GM18870 (cell line): ENCODE measurements around the gene HNRNPLL.

Source experiments
- ATAC-seq: cut with Tn5 transposase; IDR thresholded peaks from one replicate; pipeline ENCODE4 v1.9.1; 2021; ENCODE audit warnings: moderate library complexity; ENCODE audit not compliant: unreplicated experiment

Gene HNRNPLL

DNA sequence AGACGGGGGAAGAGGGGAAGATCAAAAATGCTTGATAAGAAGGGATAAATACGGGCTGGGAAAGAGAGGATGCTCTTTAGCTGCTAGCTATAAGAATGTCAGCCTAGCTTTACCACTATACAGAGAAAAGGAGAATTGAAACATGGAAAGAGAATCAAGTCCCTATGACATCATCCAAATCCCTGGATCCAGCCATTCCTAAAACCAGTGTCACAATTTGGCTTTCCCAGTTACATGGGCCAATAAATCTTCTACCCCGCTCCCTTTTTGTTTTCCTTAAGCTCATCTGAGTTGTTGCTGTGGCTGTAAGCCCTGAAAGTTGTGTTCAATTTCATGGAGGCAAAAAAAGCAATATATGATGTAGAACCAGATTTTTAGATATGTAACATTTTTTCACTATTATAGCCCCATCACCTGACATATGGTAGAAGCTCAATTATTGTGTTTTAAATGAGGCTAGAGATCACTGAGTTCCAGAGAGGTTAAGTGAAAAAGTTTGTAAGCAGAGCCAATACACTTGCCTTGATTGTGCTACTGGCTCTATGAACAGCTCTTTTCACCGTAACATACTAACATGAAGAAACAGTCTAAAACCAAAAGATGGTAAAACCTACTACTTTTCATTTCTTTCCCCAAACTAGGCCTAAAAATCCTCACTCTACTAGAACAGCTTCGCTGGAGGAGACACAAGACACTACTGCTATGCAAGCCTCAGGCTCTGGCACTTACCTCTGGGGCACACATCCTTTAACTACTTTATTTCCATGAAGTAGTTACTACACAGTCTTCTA, 4.3 kb downstream of the HNRNPLL start:
- ATAC-seq: no peak

DNA sequence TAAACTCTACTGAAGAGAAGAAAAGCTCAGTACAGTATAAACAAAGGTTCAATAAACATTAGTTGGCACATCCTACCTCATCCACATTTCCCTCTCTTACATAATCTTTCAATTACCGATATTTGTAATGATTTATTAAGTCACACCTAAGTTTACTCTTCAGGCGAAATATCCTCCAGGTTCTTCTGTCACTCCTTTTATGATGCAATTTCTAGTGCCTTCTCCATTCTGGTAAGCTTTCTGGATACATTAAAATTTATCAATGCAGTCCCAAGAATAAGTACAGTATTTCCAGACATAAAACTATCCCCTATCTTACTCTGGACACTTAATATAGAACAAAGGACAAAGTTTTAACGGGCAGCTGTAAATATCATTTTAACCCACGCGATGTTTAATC, 5.6 kb downstream of the HNRNPLL start:
- no peak for ATAC-seq

DNA sequence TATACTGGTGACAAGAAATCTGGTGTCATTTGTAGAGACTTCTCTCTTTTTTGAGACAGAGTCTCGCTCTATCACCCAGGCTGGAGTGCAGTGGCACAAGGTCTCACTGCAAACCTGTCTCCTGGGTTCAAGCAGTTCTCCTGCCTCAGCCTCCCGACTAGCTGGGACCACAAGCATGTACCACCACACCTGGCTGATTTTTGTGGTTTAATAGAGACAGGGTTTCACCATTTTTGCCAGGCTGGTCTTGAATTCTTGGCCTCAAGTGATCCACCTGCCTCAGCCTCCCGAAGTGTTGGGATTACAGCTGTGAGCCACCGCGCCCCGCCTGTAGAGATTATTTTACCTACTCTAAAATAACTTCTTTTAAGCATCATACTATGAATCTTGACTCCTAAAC, 6.5 kb downstream of the HNRNPLL start:
- ATAC-seq: no peak

DNA sequence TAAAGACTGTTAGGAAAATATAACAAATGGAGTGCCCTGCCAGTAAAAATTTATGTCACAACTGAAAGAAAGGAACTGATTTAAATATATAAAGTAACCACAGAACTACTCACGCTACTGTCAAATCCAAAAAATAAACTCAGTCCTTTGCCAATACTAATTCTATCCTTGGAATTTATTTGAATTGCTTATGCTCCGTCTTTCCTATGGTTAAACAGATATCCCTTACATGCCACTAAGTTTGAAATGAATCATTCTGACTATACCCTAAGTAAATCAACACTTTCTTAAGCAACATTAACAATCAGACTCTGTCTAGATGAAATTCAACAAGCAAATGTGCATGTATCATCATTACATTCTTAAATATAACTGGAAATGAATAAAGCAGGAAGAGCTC, 9.8 kb downstream of the HNRNPLL start:
- ATAC-seq: no peak

GRCh38 chr2:38591152-38591551, 11.6 kb downstream of the HNRNPLL start:
- no peak for ATAC-seq

GRCh38 chr2:38590053-38590452, 12.7 kb downstream of the HNRNPLL start:
- ATAC-seq: no peak

GRCh38 chr2:38586931-38587330, 15.8 kb downstream of the HNRNPLL start:
- ATAC-seq: no peak

GRCh38 chr2:38584881-38585280, 17.8 kb downstream of the HNRNPLL start:
- no peak for ATAC-seq

GRCh38 chr2:38583994-38584393, 18.7 kb downstream of the HNRNPLL start:
- ATAC-seq: no peak

GRCh38 chr2:38583524-38583923, 19.2 kb downstream of the HNRNPLL start:
- ATAC-seq: no peak

- ATAC-seq: no peak
Measured at GRCh38 chr2:38581193-38582147, 21.3 kb downstream of the HNRNPLL start.

GRCh38 chr2:38580115-38580636, 22.6 kb downstream of the HNRNPLL start:
- no peak for ATAC-seq

DNA sequence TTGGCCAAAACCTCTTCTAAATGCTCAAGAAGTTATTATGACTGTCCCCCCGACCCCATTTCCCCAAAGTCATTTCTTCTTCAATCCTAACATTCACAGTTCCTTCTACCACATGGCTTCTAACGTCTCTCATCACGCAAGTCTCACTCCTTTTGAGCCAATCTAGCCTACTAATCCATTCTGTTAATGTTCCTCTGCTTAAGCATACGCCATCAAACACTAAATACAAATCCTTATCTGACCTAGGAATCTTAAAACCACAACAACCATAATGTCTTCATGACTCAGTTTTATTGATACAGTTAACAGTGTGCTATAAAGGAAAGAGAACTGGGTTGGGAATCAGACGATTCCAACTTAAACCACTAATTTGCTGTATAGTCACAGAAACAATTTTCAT, 23.9 kb downstream of the HNRNPLL start:
- no peak for ATAC-seq

- no peak for ATAC-seq
Measured at GRCh38 chr2:38574278-38574677, 28.4 kb downstream of the HNRNPLL start.

- no peak for ATAC-seq
Measured at GRCh38 chr2:38572167-38572566, 30.6 kb downstream of the HNRNPLL start.

DNA sequence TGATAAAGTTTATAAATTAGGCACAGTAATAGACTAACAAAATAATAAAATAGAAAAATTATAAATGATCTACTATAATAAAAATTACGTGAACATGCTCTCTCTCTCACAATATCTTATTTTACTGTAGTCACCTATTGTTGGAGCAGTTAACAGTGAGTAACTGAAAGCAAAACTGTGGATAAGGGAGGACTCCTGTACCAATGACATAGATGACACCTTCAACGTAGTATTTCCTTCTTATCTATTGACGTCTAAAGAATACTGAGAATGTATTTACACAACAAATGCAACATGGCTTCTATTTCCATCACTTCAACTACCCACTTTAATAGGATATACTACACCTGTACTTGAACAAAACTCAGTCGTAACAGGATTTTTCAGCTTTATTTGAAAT, 31.5 kb downstream of the HNRNPLL start:
- ATAC-seq: no peak

DNA sequence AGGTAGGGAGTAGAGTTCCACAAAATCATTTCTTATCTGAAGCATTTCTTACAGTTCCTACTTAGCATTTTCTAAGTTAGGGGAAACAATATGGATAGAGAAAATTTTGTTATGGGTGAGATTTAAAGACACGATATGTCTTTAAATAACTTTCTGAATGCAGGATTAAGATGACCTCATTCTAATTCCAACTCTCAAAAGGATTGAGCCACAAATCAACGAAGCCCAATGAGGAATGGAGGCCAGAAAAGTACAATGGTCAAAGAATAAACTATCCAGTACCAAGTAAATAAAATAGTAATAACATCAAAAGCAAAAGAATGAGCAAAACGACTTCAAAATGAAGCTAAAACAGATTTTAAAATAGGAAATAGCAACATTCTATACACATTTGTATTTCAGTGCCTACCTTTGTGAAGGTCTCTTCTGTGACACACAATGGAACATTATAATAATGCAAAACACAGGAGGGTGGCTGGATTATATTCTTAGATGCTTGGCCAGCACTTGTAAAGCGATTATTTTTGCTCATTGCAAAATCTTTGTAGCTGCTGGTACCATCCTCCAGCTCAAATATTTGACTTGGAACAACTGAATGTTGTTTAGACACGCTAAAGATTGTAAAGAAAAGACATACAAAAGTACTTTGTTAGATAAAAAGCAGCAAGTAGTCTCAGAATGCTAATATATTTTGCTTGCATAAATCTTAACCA, 33.8 kb downstream of the HNRNPLL start:
- ATAC-seq: no peak

DNA sequence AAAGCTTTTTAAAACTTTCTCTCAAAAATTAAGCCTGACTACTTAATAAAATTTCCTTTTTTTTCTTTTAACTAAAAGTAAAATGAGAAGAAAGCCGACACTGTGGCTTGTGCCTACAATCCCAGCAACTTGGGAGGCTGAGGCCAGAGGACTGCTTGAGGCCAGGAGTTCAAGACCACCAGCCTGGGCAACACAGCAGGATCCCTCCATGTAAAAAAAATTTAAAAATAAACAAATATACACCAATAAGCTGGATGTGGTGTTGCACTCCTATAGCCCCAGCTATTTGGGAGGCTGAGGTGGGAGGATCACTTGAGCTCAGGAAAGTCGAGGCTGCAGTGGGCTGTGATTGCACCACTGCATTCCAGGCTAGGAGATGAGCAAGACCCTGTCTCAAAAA, 37.4 kb downstream of the HNRNPLL start:
- ATAC-seq: no peak

DNA sequence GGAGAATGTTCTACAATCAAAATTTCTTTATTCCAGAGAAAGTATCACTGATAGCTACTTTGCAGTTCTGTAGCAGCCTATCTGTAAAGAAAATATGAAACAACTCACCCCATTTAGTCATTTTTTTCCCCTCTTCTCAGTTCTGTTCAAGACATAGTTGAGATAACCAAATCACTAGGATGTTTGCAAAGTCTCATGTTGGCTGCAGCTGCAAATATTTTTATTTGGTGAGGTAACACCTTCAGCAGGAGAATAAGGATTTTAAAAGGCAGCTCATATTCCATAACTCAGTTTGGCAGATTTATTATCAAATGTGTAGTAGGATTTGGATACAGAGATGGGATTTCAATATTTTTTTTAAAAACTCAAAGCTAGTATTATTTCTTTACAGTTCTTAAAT, 41.0 kb downstream of the HNRNPLL start:
- ATAC-seq: no peak

DNA sequence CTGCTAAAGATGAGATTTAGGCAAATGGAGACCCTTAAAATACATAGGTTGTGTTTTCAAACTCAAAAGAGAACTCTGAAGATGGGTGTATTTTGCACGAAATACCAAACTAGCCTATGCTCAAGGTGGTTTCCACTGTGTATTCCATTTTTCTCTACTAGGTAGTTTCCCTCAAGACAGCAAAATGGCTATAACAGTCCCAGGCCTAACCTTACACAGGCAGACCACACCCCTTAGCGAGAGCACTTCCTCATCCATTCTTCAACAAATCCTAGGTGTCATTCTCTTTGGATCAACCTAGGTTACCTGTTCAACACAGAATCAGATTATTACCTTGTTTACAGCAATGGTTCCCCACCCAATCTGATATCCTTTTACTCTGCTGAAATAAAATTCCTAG, 42.6 kb downstream of the HNRNPLL start:
- ATAC-seq: no peak

- ATAC-seq: no peak
Measured at GRCh38 chr2:38557981-38558380, 44.7 kb downstream of the HNRNPLL start.
